GM18511 (cell line): Measurements from ENCODE around the gene ZNF438.
"Not testable (repeated sequence)": the region's sequence is repeated elsewhere in the genome, so short reads cannot be mapped to it uniquely, and the experiment has no call there.

ENCODE experiments used
- ATAC-seq: cut with Tn5 transposase; IDR thresholded peaks from one replicate; pipeline ENCODE4 v1.9.1; 2021; ENCODE audit warnings: mild to moderate bottlenecking, moderate library complexity; ENCODE audit not compliant: unreplicated experiment

The ZNF438 gene

DNA sequence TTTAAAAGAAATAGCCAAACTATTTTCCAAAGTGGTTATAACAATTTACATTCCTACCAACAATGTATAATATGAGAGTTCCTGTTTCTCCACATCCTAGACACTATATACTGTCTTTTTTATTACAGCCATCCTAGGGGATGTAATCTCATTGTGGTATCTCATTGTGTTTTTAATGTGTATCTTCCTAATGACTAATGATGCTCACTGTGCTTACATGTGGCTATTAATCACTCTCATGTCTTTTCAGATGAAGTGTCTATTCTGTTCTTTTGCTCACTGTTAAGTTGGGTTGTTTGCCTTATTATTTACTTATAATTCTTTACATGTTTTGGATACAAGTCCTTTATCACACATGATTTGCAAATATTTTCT lies 71.8 kb downstream of the ZNF438 start:
- no peak for ATAC-seq

DNA sequence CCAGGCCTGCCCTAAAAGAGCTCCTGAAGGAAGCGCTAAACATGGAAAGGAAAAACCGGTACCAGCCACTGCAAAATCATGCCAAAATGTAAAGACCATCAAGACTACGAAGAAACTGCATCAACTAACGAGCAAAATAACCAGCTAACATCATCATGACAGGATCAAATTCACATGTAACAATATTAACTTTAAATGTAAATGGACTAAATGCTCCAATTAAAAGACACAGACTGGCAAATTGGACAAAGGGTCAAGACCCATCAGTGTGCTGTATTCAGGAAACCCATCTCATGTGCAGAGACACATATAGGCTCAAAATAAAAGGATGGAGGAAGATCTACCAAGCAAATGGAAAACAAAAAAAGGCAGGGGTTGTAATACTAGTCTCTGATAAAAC lies 82.4 kb downstream of the ZNF438 start:
- not testable (repeated sequence) for ATAC-seq

DNA sequence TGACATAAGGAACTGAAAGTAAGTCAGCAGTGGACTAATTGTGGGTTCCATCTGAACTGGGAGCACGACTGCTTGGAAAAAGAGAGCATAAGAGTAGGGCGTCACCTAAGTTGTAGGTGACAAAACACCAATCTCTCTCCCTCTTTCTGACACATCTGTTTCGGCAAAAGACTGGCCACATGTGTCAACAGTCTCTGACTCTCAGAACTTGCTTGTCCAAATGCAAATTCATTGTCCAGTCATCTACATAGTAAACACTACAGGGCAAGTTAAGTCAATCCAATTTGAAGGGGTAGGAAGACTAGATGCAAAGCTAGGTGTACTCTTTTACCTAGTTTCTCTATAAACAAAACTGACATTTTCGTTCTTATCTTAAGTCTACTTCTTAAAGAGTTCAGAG lies 87.7 kb downstream of the ZNF438 start:
- no peak for ATAC-seq

DNA sequence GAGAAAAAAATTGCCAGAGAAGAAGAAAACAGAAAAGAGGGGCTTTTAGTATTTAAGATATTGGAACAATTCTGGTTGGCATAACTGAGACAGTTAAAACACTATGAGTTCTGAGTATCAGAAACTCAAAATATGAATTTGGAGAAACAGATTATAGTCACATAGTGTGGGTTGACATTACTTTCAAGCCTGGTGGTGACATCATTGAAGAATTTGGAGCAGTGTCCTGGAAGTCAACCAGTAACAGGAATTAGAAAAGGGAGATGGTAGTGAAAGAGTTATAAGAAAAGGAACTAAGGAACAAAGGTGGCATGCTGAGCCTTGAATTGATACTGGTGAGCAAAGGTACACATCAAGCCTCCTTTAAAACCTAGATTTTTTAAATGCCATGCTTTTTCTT lies 88.2 kb downstream of the ZNF438 start:
- no peak for ATAC-seq

DNA sequence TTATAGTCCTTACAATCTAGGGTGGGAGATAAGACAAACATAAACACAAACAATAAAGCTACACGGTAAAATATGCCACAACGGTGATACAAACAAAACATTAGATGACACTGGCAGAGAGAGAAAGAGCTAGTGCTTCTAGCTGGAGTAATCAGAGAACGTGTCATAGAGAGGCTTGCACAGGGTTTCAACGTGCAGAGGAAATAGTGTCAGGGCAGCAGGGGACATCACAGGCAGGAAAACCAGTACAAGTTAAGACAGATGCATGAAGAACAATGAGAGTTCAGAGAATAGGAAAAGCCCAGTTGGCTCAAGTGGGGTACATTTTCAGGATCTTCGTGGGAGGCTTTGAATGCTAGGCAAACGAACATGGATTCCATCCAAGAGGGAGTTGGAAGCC lies 91.4 kb downstream of the ZNF438 start:
- ATAC-seq = no peak

DNA sequence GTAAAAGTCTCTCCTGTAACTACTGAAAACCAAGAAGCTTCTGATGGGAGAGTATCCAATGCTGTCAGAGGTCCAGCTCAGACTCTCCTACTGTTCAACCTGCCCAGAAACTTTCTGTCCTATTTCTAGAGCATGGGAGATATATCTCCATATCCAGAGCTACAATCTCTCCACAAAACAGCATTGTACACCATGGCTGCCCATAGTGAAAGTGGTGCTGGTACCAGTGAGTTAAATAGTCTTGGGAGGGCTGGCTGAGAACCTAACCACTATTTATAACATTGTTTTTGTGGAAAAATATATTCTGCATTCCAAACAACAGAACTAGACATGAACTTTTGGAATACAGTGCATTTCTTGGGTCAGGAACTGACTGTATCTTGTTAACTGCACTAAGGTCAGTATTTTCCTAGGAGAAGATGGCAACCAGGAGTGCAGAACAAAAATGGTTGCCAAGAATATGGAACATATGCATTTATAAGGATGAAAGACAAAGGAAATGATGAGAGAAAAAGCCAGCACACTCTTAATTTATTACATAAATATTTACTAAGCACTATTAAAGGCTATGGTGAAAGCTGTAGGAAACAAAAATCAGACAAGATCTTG lies 91.9 kb downstream of the ZNF438 start:
- no peak for ATAC-seq

DNA sequence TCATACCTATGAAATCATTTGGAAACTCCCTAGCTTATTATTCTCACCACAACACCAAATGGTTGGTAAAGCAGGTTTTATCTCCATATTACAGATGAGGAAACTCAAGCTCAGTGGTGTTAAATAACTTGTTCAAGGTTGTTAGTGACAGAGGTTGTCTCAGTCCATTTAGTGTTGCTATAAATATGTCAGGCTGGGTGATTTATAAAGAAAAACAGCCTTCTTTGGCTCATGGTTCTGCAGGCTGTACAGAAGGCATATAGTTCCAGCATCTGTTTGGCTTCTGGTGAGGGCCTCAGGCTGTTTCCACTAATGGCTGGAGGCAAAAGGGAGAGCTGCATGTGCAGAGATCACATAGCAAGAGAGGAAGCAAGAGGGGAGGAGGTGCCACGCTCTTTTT lies 96.6 kb downstream of the ZNF438 start:
- ATAC-seq = no peak

DNA sequence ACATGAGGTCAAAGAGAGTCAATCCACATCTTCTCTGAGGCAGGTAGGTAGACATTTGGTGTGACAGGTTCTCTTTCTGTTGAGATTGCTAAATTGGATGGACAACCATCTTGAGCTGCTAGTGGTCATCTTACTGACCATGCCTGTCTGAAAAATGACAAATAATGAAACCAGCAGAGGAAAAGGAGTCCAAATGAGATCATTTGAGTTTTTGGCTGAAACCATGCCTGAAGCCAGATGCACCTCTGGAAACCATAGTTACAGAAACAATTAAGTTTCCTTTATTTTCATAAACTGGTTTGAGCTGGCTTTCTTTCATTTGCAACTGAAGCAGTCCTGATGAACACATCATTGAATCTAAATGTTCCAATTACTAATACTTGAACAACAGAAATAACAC lies 100.6 kb downstream of the ZNF438 start:
- ATAC-seq = no peak

DNA sequence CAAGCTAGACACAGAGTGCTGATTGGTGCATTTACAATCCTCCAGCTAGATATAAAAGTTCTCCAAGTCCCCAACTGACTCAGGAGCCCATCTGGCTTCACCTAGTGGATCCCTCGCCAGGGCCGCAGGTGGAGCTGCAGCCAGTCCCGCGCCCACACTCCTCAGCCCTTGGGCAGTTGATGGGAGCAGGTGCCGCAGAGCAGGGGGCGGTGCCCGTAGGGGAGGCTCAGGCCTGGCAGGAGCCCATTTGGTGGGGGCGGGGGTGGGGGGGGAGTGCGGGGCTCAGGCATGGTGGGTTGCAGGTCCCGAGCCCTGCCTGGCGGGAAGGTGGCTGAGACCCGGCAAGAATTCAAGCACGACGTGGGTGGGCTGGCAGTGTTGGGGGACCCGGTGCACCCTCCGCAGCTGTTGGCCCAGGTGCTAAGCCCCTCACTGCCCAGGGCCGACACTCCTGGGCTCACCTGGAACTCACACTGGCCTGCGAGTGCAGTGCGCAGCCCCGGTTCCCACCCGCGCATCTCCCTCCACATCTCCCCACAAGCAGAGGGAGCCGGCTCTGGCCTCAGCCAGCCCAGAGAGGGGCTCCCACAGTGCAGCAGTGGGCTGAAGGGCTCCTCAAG lies 101.7 kb downstream of the ZNF438 start:
- ATAC-seq = no peak

DNA sequence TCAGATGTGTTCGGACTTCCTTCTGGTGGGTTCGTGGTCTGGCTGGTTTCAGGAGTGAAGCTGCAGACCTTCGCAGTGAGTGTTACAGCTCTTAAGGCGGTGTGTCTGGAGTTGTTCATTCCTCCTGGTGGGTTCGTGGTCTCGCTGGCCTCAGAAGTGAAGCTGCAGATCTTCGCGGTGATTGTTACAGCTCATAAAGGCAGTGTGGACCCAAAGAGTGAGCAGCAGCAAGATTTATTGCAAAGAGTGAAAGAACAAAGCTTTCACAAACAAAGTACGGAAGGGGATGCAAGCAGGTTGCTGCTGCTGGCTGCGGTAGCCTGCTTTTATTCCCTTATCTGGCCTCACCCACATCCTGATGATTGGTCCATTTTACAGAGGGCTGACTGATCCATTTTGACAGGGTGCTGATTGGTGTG lies 102.3 kb downstream of the ZNF438 start:
- ATAC-seq = peak; percentile 26

DNA sequence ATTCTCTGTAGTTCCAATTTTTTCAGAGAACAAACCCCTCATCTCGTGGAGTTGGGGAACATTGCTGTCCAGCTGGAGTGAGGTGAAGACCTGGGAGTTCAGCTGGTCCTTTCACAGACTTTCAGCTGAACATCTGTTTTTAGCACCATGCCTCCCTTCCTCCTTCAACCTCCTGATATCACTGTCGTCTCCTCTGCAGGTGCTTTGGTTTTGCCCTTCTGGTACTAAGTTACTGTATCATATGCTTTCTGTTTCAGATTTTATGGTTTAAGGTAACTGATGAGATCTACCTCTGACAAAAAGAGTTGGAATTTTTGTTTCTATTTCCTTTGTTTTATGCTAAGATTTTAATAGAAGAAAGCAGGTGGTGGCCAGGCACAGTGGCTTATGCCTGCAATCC lies 102.9 kb downstream of the ZNF438 start:
- ATAC-seq = peak; percentile 88

DNA sequence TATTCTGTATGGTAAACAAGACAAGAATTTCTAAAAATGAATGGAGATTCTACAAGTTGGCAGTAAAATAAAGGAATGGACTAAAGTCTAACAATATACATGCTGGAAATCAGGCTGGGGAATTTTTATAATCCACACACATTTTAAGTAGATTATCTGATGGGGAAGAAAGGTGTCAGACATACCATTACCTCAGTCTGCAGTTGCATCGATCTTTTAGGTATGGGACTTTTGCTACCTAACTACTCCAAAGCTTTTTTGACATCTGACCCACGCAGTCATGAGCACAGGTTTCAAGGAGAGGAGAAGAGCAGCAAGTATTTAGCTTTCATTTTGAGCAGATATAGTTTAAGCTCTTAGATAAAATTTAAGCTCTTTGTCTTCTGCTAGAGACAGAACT lies 113.0 kb downstream of the ZNF438 start:
- no peak for ATAC-seq

DNA sequence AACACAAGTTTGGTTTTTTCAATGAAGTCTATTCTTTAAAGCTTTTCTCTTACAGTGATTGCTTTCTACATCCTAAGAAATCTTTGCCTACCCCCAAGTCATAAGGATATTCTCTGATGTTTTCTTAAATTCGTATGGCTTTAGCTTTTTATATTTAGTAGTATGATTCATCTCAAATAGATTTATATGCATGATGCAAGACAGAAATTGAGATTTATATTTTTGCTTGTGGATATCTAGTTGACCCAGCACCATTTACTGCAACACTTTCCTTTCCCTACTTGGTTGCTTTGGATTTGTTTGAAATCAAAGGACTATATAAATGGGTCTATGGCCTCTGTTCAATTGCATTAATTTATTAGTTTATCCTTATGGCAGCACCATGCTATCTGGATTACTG lies 113.9 kb downstream of the ZNF438 start:
- no peak for ATAC-seq

DNA sequence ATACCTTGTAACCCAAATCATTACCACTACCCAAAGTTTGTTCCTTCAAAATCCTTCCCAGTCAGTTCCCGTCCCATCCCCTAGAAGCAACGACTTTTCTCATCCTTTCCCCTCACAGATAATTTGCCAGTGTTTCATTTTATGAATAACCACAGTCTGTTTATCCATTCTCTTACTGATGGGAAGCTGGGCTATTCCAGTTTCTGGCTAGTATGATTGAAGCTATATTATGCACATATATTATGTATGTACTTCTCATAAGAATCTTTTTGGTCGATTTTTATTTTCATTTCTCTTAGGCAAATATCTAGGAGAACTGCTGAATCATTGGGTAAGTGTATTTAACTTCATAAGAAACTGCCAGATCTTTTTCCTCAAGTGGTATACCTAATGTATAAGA lies 114.6 kb downstream of the ZNF438 start:
- no peak for ATAC-seq

DNA sequence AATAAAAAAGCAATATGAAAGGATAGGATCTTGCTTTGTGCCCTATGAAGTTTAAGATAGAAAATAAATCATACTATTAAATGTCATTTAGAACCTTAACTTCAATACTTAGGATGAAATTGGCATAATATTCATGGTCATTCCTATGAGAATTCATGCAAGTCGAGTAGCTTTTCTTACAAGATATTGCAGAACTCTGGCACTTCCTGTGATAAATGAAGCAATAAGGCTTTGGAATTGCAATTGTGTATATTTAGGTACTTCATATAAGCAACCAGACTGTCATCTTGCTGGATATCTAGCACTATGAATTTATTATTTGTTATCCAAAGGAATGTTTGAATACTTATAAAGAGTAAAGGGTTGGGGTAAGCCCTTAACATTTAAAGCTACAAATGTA lies 116.5 kb downstream of the ZNF438 start:
- ATAC-seq = no peak

DNA sequence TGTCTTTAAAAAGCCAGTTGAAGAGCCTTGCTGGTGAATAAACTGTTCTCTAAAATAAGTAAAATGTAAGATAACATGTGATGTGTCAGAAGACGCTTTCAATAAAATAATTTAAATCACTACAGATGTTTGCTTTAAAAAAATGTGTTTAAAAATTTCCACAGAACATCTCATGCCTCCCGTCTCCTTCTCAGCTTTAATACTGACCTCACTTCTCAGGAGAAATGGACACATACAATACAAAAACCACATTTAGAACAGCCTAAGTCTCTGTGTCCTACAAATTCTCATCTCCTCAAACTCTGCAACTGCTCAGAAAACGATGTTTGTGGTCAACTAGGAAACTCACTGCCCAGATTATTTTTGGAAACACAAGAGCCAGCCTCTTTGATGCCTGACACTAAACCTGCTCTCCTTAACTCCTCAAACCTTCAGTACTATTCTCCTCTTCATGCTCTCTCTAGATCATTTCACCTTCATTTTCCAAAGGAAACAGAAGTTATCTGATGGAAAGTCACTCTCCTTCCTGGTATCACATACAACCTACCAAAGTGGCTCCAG lies 120.3 kb downstream of the ZNF438 start:
- ATAC-seq = no peak

DNA sequence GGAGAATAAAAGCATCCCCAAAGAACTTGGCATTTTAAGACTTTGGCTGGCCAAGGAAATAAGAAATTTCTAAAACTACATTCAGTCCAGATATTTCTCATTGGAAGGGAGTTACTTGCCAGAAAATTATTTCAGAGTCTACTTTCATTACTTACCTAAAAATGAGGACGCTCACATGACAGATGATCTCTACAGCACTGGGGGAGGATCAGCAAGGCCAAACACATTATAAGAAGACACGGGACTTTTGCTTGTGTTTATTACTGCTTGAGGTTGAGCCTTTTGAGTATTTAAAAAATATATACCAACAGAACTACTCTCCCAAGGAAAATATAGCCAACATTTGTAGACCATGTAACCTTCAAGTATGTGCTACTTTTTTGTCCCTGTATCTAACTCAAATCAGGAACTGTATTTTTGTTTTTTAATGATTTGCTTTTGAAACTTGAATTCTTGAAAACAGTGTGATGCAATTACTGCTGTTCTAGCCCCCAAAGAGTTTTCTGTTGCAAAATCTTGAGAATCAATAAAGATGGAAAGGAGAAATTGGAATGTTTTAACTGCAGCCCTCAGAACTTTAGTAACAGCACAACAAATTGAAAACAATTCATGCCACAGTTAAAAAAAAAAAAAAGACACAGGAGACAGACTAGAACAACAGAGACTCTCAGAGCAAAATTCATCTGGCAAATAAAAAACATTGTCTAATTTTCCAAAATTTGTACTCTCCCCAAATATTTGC lies 128.1 kb downstream of the ZNF438 start:
- no peak for ATAC-seq

DNA sequence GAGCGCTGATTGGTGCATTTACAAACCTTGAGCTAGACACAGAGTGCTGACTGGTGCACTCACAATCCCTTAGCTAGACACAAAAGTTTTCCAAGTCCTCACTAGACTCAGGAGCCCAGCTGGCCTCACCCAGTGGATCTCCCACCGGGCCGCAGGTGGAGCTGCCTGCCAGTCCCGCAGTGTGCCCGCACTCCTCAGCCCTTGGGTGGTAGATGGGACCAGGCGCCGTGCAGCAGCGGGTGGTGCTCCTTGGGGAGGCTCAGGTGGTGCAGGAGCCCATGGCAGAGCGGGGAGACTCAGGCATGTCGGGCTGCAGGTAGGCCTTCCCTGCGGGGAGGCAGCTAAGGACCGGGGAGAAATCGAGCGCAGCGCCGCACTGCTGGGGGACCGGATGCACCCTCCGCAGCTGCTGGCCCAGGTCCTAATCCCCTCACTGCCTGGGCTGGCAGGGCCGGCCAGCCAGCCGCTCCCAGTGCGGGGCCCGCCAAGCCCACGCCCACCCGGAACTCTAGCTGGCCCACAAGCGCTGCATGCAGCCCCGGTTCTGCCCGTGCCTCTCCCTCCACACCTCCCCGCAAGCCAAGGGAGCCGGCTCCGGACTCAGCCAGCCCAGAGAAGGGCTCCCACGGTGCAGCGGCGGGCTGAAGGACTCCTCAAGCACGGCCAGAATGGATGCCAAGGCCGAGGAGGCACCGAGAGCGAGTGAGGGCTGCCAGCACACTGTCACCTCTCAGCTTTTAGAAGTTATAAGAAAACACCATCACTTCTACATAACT lies 128.9 kb downstream of the ZNF438 start:
- ATAC-seq = no peak

DNA sequence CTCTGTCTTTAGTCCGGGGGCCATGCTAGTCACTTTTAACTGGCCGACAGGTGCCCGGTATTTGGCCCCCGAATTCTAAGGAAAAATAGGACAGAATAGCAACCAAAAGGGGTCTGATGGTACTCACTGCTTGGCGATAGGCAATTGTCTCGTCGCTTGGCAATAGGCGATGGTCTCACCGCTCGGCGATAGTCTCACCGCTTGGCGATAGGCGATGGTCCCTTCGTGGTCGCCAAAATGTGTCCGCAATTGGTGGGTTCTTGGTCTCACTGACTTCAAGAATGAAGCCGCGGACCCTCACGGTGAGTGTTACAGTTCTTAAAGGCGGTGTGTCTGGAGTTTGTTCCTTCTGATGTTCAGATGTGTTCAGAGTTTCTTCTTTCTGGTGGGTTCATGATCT lies 130.2 kb downstream of the ZNF438 start:
- ATAC-seq = not testable (repeated sequence)

DNA sequence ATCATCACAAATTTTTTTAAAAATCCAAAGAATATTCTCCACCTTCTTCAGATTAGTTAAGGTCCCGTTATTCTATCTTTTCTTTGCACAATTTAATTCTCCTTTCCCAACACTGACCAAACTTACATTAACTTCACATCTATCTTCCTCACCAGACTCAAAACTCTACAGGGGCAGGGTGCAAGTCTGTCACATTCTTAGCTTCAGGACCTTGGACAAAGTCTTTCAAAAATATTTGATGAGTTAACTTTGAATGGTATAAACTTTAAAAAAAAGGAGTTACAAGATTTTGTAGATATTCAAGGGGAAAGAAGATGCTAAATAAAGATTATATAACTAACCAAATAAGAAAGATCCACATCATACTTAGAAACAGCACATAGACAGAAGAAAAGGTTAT lies 132.7 kb downstream of the ZNF438 start:
- ATAC-seq = no peak

DNA sequence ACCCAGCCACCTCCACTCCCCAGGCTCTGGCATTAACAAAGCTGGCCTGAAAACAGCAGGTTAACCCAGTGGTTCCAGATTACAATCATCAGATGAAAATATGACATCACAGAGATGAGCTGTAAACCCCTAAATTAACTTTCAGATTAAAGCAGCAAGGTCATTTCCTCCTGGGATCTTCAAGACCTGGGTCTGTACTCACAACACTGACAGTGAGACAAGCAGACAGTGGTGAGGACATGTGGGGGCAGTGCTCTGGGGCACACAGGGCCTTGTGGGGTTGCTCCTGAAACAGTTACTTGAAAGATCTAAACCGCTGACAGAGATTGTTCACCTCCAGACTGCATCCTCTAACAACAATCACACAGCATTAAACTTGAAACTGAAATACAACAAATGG lies 134.1 kb downstream of the ZNF438 start:
- ATAC-seq = no peak
